SK-N-MC (cell line): Measurements from ENCODE around the gene CIAO2B.

ENCODE experiments used
- DNase-seq: peaks from one replicate; pipeline ENCODE4 v3.0.0-alpha.2; 2011; ENCODE audit warnings: low read depth, low spot score
- H3K27ac ChIP-seq: fragments of 200-600 bp; sonication (generic); 2 replicates; pipeline ENCODE4 v1.5.1; 2016; ENCODE audit warnings: mixed run types
- H3K36me3 ChIP-seq: fragments of 200-600 bp; sonication (generic); 2 replicates; pipeline ENCODE4 v1.6.1; 2017; ENCODE audit warnings: antibody characterized with exemption, low read length, mixed read lengths; ENCODE audit not compliant: insufficient read depth
- H3K4me3 ChIP-seq: fragments of 200-600 bp; sonication (generic); 2 replicates; pipeline ENCODE4 v1.5.1; 2016
- H3K9ac ChIP-seq: fragments of 200-600 bp; sonication (generic); 2 replicates; pipeline ENCODE4 v1.8.0; 2017; ENCODE audit warnings: mixed run types, mixed read lengths; ENCODE audit not compliant: insufficient read length
- H3K9me3 ChIP-seq: fragments of 200-600 bp; sonication (generic); 2 replicates; pipeline ENCODE4 v1.6.1; 2017; ENCODE audit warnings: low read depth, mild to moderate bottlenecking, antibody characterized with exemption, low read length, moderate library complexity, mixed read lengths
- EZH2 ChIP-seq: fragments of 200-600 bp; sonication (generic); IDR thresholded peaks from one replicate; pipeline ENCODE4 v1.6.1; 2017; ENCODE audit warnings: antibody characterized with exemption
- FOXP2 ChIP-seq: optimal IDR thresholded peaks from 2 replicates; pipeline ENCODE3; 2011; ENCODE audit warnings: mild to moderate bottlenecking, moderate library complexity; ENCODE audit not compliant: insufficient read depth; ENCODE audit errors: extremely low read length, control extremely low read depth

Gene CIAO2B

GRCh38 chr16:66882702-66883101 lies 51.5 kb downstream of the CIAO2B start:
- Histone ChIP-seq H3K9ac (no peak overlapping the region), H3K4me3 (no peak overlapping the region), H3K9me3 (no peaks in the 10 kb centered on the region), H3K27ac (no peak overlapping the region), H3K36me3 (peaks cover 14% of the 10 kb centered on the region; the same call in 1 of the 2 replicates)
- TF ChIP-seq EZH2 (no peak), FOXP2 (no peak)
- no peak for DNase-seq
